AML-193 (cell line): ENCODE measurements around the gene MAPKAP1.
"Not testable (repeated sequence)": the region's sequence is repeated elsewhere in the genome, so short reads cannot be mapped to it uniquely, and the experiment has no call there.

ENCODE experiments used
- DNase-seq, 2 experiments: peaks; one replicate each; lab custom pipeline; 2025; lab: John Stamatoyannopoulos, UW

Gene MAPKAP1

DNA sequence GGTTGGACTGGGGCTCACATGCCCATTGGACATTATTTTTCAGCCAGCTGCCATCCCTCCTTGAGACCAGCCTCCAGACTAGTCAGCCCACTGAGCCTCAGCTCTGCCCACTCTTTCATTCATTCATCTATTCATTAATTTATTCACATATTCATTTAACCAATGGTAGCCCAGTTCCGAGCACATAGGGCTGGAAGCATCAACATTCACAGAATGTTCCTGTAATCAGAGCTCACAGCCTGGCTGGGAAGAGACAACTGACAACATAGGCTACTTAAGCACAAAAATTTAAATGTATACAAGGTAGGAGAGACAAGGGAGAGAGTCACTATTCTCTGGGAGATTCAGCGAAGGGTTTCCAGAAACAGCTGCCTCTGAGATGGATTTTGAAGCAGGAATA lies 23.2 kb upstream of the MAPKAP1 start:
- DNase-seq, result no peak

DNA sequence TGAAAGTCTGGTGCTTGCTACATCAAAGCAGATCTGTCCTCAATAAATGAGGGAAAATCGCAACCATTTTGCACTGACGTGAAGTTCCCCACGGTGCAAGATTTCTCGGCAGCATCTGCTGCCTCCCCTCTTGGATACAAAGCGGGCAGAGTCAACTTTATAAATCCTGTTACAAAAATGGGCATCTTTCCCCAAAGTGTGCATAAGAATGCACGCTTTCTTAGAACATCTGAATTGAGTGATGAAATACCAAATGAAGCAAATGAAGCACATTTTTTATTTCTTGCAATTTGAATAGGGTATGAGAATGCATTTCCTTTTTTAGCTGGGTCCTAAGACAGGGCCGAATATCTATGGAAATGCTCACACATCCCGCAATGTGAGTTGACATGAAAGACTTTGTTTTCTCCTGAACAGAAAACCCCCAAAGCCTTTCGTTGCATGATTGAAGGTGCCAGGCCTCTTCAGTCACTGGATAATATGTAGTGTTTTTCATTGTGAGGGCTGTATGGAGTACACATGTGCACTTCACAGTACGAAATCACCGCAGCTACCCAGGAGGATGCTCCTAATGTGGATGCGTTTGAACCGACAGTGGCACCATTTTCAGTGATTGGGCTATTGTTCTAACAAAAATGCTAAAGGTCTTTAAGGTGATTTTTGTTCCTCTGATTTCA lies 19.6 kb upstream of the MAPKAP1 start:
- DNase-seq, result no peak

DNA sequence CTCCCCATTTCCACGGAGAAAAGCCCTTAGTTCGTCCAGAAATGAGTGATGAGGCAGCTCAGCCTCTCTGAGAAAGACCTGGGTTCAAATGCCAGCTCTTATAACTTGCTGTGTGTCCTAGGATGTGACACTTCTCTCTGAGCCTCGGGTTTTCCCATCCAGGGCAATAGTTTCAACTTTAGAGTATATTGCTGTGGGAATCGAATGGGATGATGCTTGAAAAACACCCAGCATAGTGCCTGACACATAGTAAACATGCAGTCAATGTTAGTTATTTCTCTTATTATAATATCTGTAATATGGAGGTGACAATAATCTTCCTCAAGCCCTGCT lies 430 bp upstream of the MAPKAP1 start:
- DNase-seq, result no peak

DNA sequence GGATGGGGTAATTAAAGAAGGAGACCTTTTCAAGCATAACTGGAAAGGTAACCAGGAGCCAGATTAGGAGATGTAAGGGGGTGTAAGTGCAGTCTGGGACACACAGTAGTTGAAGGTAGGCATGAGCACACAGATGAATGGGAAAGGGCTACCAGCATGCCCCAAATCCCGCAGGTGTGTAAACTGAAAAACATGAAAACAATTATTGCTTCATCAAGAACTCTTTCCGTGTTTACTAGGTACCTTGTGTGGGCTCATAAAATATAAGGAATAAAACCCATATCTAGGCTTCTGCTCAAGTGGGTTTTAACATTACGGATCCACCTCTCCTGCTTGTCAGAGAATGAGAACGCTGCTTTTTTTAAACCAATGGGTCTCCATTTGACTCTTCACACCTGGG lies 1.1 kb downstream of the MAPKAP1 start:
- DNase-seq, result no peak

DNA sequence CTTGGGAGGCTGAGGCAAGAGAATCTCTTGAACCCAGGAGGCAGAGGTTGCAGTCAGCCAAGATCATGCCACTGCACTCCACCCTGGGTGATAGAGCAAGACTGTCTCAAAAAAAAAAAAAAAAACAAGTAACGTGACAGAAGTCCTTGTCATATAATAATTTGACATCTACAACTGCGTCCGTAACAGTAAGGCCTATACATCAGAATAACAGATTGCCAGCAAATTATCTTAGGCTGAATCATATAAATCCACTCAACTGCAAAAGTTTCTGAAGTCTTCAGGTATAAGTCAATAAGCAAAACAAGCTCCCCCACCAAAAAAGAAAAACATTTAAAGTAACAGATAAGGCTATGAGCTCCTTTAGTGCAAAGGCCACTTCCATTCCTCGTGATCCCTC lies 3.3 kb downstream of the MAPKAP1 start:
- no peak for DNase-seq

DNA sequence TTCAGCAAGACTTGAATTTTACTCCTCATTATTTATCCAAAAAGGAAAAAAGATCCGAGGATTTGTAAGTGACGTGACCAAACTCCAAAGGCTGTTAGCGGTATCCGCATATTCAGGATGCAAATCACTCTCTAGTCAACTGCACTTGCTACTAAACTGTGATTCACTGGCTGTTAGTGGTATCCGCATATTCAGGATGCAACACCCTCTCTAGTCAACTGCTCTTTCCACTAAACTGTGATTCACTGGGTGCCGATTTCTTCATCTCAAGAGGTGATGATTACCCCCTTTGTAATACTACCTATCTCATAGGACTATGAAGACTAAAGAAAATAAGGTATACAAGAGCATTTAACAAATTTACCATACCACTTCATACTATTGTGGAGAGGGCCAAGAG lies 5.7 kb downstream of the MAPKAP1 start:
- no peak for DNase-seq

DNA sequence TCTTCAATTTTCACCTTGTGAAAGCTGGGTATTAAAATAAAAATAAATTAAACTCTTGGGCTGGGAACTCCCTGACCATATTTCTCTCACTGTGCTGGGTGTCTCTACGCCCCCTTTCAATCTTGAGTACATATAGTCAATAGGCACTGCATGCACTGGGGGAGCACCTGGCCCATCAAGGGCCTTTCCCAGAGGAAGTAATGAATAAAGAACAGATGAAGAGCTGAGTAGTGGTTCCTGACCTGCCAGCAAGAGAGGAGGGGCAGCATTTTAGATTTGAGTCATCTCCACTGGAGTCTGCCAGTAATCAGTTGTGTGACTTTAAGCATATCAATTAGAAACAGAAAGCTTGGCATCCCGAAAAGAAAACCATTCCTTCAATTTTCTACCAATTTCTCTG lies 6.2 kb downstream of the MAPKAP1 start:
- DNase-seq, result no peak

DNA sequence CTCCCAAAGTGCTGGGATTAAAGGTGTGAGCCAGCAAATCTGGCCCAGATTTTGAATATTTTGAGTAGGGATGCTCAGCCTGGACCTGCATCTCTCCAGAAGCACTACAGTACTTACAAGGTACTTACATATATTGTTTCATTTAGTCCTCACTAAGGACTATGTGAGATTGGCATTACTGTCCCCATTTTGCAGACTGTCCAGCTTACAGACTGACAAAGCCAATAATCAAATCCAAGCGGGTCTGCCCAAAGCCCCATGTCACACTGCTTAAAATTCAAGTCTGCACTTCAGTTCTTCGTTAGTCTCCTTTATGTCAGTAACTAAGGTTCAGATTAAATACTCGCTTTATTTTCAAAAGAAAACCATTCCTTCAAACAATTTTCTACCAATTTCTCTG lies 7.1 kb downstream of the MAPKAP1 start:
- no peak for DNase-seq

DNA sequence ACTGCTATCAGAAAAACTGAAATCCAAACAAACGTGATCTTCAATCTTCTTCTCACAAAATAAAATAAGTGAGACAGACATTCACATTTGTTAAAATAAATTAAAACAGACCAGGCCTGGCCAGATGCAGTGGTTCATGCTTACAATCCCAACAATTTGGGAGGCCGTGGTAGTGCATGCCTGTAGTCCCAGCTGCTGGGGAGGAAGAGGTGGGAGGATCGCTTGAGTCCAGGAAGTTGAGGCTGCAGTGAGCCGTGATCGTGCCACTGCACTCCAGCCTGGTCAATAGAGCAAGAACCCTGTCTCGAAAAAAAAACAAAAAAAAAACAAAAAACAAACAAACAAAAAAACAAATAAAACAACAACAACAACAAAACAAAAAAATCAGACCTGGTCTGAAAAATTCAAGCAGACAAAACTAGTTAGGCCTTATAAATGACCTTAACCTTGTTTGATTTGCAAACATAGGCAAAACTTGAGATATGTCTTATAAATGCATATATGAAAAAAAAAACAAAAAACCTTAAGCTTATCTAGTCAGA lies 10.8 kb downstream of the MAPKAP1 start:
- DNase-seq, result no peak

DNA sequence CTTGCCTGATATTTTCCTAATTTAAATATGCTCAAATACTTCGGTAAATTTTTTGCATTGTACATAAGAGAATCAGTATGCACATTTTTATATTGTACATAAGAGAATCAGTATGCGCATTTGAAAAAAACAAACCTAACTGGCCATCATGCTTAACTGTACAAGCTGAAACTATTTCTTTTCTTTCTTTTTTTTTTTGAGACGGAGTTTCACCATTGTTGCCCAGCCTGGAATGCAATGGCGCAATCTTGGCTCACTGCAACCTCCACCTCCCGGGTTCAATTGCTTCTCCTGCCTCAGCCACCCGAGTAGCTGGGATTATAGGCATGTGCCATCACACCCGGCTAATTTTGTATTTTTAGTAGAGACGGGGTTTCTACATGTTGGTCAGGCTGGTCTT lies 11.5 kb downstream of the MAPKAP1 start:
- DNase-seq, result not testable (repeated sequence)

DNA sequence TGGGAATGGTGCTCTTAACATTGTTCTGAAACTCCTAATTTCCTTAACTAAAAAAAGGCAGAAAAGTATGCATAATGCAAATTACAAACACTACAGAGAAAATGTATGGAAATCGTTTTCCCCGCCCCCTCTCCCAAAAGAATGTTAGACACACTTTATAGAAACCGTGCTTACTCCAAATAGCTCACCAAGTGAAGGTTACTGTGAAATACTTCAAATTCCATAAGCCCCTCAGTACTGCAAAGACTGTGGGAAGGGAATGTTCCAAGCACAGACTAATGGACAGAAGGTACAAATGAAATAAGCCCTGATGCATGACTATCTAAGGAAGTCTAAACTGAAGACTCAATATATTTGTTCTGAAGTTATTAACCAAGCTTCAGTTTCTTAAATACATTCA lies 12.5 kb downstream of the MAPKAP1 start:
- no peak for DNase-seq

DNA sequence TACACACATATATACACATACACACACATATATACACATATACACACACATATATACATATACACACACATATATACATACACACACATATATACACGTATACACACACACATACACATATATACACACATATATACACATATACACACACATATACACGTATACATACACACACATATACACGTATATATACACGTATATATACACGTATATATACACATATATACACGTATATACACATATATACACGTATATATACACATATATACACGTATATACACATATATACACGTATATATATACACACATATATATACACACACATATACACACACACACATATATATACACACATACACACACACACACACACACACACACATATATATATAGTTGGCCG lies 13.5 kb downstream of the MAPKAP1 start:
- DNase-seq, result not testable (repeated sequence)

DNA sequence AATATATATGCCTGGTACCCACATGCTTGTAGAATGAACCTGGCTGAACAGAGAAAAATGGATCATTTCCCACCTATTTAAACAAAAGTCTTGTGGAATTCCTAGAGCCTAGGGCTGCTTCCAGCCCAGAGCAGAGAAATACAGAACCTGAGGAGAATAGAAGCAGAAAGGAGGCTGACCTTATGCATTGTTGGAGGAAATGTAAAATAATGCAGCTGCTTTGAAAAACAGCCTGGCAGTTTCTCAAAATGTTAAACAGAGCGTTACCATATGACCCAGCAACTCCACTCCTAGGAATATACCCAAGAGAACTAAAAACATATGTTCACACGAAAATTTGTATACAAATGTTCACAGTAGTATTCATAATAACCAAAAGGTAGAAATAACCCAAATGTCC lies 15.1 kb downstream of the MAPKAP1 start:
- no peak for DNase-seq

DNA sequence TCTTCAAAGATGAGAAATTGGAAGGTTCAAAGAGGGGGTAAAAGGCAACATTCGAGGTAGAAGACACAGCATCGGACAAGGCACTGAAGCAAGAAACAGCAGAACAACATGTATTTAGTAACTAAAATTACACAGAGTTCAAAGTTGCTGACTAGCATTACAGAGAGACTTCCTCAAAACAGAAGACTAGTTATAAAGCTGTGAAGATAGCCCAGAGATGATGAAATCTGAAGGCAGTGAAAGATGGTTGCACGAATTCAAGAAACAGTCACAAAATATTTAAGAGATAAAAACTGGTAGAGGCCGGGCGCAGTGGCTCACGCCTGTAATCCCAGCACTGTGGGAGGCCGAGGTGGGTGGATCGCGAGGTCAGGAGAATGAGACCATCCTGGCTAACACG lies 16.3 kb downstream of the MAPKAP1 start:
- peak; percentile 36 to 47 for DNase-seq

DNA sequence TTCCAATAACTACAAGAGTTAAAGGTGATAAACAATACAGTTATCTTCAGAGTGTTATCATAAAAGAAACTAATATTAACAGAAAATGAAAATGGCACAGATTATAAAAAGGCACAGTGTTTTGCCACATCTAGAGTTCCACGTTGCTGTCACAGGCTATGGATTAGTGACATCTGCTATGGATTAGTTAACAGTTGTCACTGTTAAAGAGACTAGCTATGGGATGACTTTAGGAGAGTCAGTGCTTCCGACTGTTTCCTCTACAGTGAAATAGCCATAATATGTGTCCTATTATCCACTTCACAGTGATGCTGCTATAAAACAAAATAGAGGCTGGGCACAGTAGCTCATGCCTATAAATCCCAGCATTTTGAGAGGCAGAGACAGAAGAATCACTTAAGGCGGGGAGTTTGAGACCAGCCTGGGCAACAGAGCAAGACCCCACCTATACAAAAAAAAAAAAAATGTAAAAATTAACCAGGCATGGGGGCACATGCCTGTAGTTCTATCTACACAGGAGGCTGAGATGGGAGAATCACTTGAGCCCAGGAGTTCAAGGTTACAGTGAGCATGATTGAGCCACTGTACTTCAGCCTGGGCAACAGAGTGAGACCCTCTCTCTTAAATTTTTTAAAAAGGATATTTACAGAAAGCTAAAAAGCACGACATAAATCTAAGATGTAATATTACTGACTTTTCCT lies 19.7 kb downstream of the MAPKAP1 start:
- no peak for DNase-seq

DNA sequence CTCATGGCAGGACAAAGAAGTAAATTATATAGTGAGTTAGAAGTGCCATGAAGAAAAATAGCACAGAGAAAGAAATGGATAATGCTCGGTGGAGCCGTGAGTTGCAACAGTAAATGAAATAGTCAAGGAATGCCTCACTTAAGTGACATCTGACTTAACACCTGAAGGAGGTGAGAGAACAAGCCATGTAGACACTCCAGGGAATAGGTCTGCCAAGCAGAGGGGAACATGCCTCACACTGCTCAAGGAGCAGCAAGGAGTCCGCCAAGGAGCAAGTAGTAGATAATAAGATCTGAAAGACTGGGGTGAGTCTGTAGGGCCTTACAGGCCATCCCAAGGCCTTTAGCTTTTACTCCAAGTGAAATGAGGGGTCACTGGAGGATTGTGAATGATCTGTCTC lies 21.8 kb downstream of the MAPKAP1 start:
- no peak for DNase-seq

DNA sequence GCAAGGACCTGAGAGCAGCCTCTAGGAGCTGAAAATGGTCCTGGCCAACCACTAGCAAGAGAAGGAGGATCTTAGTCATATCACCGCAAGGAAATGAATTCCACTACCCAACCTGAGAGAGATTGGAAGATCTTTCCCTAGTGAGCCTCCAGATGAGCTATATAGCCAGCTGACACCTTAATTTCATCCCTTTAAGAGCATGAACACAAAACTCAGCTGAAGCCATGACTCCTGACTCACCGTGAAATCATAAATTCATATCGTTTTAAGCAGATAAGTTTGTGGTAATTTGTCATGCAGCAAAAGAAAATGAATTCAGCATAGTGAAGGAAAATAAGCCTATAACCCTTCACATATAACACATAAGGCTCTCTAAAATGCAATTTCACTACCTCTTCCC lies 23.5 kb downstream of the MAPKAP1 start:
- no peak for DNase-seq

DNA sequence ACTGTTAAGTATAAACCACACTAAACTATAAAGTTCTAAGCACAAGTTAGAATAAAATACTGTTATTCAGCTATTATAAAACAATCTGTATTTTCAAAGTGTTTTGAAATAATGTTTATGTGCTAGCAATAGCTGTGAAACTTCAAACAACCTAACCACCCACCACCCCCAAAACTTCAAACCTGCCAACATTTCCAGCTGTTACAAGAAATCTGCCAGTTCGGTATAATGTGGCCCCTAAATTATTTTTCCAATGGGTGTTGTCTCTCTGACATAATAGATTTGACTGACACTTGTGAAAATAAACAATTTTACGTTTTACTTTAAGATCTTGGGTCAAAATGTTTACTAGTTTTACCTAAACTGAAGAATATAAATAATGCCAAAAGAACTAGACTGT lies 24.7 kb downstream of the MAPKAP1 start:
- DNase-seq, result no peak

DNA sequence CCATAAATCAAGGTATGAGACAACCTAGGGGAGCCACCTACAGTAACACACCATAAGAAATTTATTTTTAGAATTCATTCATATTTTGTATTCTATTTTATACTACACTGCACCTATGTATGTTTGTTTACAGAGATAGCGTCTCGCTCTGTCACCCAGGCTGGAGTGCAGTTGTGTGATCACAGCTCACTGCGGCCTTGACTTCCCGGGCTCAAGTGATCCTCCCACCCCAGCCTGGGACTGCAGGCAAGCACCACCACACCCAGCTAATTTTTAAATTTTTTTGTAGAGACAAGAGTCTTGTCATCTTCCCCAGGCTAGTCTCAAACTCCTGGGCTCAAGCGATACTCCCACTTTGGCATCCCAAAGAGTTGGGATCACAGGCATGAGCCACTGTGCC lies 25.4 kb downstream of the MAPKAP1 start:
- DNase-seq, result no peak

DNA sequence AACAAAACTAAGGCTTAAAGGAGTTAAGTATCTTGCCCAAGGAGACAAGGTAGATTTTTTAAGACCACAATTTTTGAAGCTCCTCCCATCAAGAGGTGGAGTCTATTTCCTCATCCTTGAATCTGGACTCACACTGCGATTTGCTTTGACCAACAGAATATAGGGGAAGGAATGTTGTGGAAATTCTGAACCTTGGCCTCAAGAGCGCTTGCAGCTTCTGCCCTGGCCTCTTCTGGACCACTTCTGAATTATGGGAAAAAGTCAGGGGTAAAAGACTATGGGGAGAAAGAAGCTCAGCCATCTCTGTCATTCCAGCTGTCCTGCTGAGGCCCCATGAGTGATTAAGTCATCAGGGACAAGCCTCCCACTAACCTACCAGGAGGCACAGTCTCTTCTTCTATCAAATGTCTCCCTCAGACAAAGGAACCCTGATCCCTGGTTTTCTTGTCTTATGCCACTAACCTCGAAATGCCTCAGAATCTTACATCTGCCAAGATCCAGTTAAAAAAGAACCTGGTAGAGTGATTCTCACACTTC lies 25.9 kb downstream of the MAPKAP1 start:
- no peak for DNase-seq

DNA sequence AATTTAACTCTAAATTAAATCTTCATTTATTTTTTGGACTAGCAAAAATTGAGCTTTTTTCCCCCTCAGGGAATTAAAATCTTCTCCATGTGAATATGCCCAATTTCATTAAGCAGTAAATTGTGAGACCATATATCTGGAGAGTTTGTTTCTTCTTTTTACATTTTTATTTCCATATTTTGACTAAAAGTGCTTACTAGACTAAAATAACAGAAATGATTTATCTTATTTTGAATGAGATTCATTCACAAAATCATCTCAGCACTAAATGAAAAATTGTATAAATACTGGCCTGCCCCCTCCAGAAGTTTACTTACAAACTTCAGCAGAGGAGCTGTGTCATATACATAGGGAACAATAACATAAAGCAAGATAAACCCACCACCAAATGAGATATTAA lies 26.6 kb downstream of the MAPKAP1 start:
- DNase-seq, result no peak

DNA sequence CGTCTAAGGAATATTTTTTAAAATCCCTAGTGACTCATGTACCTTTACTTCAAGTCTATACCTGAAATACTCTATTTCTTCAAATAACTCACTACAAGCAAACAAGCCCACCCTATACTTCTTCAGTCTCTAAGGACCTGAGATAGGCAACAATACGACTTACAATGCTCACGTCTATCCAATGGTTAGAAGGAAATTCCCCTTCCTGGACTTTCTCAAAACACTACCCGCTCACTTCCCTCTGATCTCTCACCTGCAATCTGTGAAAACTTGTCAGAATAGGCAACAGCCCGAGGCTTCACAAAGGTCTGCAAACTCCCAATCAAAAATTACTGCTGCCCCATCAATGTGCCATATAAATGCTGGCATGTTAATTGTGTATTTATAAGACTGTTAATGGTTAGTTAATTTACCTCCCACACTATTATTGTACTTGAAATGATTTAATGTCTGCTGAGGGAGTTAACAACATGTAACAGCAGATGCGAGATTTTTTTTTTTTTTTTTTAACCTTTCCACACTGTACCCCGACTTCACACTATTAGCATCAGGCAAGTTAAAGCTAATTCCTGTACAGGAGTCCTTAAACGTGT lies 27.3 kb downstream of the MAPKAP1 start:
- DNase-seq, result no peak
